ENCODE results near the gene ZFPM1.
A peak's percentile ranks its signal among the peaks of the same experiment; 100 is the strongest.

ZFPM1 gene

GRCh38 chr16:88448461-88449266, 4.4 kb upstream of the ZFPM1 start:
- DNase-seq (ENCODE audit: low read depth in 2 of 2), result no peak

GRCh38 chr16:88449267-88449561, 3.9 kb upstream of the ZFPM1 start:
- DNase-seq (ENCODE audit: low read depth in 2 of 2), result no peak

GRCh38 chr16:88451586-88452481, 1.2 kb upstream of the ZFPM1 start:
- DNase-seq (ENCODE audit: low read depth in 2 of 2), result peak in 1 of 2 donors; percentile 12

GRCh38 chr16:88452482-88453216, 431 bp upstream of the ZFPM1 start:
- DNase-seq (ENCODE audit: low read depth in 2 of 2), result peak; percentile 100

GRCh38 chr16:88453611-88454522, 787 bp downstream of the ZFPM1 start:
- peak in 1 of 2 donors; percentile 33 for DNase-seq (ENCODE audit: low read depth in 2 of 2)

GRCh38 chr16:88454523-88454947, 1.5 kb downstream of the ZFPM1 start:
- no peak for DNase-seq (ENCODE audit: low read depth in 2 of 2)

- DNase-seq (ENCODE audit: low read depth in 2 of 2), result peak; percentile 62 to 64
Measured at GRCh38 chr16:88455610-88456355, 2.7 kb downstream of the ZFPM1 start.

- peak; percentile 67 to 76 for DNase-seq (ENCODE audit: low read depth in 2 of 2)
Measured at GRCh38 chr16:88456356-88457292, 3.5 kb downstream of the ZFPM1 start.

GRCh38 chr16:88458039-88458772, 5.1 kb downstream of the ZFPM1 start:
- no peak for DNase-seq (ENCODE audit: low read depth in 2 of 2)

- no peak for DNase-seq (ENCODE audit: low read depth in 2 of 2)
Measured at GRCh38 chr16:88458773-88459235, 5.7 kb downstream of the ZFPM1 start.

GRCh38 chr16:88459366-88460073, 6.4 kb downstream of the ZFPM1 start:
- DNase-seq (ENCODE audit: low read depth in 2 of 2), result no peak

- no peak for DNase-seq (ENCODE audit: low read depth in 2 of 2)
Measured at GRCh38 chr16:88460496-88461330, 7.6 kb downstream of the ZFPM1 start.

- no peak for DNase-seq (ENCODE audit: low read depth in 2 of 2)
Measured at GRCh38 chr16:88461331-88462269, 8.5 kb downstream of the ZFPM1 start.

- no peak for DNase-seq (ENCODE audit: low read depth in 2 of 2)
Measured at GRCh38 chr16:88462396-88462795, 9.3 kb downstream of the ZFPM1 start.

- DNase-seq (ENCODE audit: low read depth in 2 of 2), result no peak
Measured at GRCh38 chr16:88463411-88463810, 10.3 kb downstream of the ZFPM1 start.
